GM19468 (cell line): Measurements from ENCODE around the gene DIAPH1.

ENCODE experiments used
- ATAC-seq: cut with Tn5 transposase; IDR thresholded peaks from one replicate; pipeline ENCODE4 v1.9.1; 2021; ENCODE audit warnings: mild to moderate bottlenecking, moderate library complexity, moderate number of reproducible peaks; ENCODE audit not compliant: unreplicated experiment; ENCODE audit errors: extremely low read depth

DIAPH1 gene

DNA sequence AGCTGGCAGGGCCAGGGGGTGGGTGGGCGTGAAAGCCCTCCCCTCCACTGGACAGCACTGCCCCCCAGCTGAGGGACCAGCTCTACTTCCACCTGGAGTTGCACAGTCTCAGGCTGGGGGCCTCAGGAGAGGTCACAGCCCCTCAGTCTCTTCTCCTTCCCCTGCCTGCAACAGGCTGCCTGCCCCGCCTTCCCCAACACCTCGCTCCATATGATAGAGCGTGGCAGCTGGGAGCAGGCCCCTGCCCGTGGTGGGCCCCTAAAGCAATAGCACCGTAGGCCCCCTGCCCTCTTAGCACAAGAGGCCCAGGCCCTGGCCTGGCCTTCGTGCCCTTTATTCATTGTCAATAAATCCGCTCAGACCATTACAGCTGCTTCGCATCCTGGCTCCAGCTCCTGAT lies 21.9 kb upstream of the DIAPH1 start:
- ATAC-seq = no peak

DNA sequence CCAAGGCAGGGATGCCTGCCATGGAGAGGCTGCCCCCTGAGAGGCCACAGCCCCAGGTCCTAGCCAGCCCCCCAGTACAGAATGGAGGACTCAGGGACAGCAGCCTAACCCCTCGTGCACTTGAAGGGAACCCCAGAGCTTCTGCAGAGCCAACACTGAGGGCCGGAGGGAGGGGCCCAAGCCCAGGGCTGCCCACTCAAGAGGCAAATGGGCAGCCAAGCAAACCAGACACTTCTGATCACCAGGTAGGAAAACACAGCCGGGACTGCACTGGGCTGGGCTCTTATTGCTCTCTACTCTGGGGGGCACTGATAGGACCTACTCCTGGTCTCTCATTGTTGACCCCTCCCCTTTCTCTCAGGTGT lies 21.2 kb upstream of the DIAPH1 start:
- ATAC-seq = no peak

DNA sequence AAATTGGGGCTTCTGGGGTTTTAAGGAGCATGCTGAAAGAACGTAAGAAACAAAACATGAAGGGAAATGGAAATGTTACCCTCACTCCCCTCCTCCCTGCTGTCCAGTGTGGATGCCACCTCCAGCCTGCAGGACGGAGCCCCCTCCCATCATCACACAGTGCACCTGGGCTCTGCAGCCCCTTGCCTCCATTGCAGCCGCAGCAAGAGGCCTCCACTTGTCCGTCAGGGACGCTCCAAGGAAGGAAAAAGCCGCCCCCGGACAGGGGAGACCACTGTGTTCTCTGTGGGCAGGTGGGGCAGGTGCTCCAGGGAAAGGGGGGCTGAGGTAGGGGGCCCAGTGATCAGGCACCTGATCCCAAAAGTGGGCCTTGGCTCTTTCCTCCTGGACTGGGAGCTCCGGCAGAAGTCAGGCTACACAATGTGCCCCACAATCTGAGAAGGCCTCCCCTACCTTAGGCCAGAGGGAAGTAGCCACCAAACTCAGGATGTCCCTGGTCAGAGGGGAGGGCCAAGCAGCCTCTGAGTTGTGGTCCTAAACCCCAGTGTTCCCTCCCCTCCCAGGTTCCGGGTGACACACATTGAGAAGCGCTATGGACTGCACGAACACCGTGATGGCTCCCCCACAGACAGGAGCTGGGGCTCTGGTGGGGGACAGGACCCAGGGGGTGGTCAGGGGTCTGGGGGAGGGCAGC lies 20.7 kb upstream of the DIAPH1 start:
- no peak for ATAC-seq

DNA sequence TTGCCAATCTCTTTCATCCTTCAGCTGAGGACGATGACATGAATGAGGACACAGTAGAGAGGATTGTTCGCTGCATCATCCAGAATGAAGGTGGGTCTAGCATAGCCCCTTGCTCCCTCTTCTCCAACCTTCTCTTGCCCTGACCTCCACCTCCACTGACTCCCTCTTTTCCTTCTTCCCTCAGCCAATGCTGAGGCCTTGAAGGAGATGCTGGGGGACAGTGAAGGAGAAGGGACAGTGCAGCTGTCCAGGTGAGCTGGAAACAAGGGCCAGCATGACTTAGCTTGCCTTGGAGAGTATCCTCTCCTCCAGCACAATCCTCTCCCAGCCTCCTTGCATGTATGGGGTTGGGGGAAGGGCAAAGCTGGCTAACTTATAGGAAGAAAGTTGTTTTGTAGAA lies 20.0 kb upstream of the DIAPH1 start:
- ATAC-seq = no peak

DNA sequence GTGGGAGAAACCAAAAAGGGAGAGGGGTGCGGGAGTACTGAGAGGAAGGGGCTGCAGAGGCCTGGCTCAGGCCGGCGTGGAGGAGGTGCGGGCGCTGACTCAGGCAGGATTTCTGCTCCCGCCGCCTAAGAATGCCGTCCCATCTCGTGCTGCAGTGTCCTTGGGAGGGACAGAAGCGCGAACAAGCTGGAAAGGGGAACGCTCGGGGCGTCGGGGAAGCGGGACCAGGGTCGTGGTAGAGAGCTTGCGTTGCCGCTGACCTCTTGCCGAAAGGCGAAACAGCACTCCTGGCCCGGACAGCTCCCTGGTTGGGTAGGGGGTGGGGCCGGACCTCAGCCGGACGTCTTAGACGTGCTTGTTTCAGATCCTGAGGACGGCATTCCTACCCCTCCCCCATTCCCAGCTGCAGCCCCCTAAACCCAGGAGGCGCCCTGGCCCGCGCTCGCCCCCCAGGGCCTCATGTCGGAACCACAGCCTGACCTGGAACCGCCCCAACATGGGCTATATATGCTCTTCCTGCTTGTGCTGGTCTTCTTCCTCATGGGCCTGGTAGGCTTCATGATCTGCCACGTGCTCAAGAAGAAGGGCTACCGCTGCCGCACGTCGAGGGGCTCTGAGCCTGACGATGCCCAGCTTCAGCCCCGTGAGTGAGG lies 19.1 kb upstream of the DIAPH1 start:
- no peak for ATAC-seq

DNA sequence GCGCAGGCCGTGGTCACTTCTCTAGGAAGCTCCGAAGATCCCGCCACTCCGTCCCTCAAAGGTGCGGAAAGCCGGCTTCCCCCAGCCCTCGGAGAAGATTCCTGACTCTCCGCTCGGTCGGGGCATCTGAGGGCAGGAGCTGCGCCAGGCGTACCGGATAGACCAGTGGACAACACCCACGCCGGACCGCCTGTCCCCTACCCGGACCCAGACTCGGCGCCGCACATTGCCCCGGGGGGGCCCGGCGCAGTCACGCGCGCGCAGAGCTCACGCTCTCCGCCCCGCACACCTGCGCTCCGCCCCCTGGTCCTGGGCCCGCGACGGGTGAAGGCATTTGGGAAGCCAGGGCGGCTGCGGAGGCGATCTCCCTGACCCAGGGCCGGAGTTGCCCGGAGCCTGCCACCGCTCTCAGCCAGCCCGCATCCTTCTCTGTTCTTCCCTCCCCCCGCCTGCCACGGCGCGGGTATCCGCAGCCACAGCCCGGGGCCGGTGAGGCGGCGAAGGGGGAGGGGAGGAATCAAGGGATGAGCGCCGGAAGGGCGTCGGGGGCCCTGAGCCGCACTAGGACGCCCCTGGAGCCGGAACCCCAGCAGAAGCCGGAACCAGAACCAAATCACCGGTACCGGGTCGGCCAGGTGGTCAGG lies 18.4 kb upstream of the DIAPH1 start:
- no peak for ATAC-seq

DNA sequence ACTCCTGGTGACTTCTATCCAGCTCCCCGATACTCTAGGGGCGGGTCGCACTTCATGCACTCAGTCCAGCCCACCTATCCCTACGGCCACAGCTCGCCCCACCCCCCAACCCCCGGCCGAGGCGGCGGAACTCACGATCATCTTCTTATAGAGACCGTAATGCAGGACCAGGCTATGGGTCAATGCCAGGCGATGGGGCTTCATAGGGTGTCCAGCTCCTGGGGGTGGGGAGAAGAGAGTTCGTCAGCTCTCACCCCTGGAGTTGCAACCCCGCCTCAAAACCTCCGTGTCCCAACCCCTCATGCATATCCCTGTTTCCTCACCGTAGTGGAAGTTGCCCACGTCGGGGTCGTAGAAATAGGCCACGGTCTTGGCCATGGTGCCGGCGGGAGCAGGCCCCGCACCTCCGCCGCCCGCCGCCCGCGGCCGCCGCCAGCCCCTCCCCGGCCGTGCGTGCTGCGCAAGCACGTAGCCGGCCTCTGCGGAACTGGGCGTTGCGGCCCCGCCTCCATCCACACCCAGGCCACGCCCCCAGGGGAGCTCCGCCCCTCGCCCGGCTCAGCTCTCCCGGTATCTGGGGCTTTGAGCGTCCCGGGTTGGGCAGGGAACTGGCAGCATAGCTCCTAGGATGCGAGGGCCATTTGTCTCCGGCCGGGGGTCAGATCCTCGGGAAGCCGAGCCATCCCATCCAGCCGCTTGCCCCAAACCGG lies 17.8 kb upstream of the DIAPH1 start, which contains the start of the genes HDAC3 and RELL2:
Gene HDAC3 (minus strand): TSS at position 437 of the 710 bp plus-strand sequence. CDS start 59 bp downstream, at position 378.
Gene RELL2 (plus strand): TSS at position 585 of the 710 bp plus-strand sequence. CDS start 1,229 bp downstream, outside the sequence.
- ATAC-seq = peak; percentile 57

DNA sequence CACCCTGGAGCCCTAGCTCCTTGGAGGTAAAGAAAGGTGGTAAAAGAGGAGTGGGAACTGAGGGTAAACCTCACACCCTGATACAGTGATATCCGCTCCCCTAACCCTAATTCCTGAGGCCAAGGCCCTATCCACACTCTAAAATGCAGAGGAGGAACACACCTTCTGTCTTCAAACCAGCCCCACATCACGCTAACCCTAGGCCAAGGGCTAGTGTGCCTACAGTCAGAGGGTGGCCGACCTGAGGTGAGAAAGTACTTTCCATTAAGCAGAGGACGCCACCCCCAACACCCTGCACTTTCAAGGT lies 17.3 kb upstream of the DIAPH1 start:
- ATAC-seq = no peak

DNA sequence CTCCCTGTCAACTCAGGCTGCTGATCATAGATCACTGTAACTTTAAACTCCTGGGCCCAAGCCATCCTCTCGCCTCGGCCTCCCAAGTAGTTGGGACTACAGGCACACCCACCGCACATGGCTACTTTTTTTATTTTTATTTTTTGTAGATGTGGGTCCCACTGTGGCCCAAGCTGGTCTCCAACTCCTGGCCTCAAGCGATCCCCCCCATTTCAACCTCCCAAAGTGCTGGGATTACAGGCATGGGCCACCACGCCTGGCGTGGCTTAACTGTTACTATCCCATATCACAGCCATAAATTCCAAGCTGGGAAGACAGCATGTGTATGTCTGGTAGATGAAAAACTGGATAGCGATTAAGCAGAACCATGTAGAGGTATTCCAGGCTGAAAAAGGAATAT lies 16.8 kb upstream of the DIAPH1 start:
- ATAC-seq = no peak

DNA sequence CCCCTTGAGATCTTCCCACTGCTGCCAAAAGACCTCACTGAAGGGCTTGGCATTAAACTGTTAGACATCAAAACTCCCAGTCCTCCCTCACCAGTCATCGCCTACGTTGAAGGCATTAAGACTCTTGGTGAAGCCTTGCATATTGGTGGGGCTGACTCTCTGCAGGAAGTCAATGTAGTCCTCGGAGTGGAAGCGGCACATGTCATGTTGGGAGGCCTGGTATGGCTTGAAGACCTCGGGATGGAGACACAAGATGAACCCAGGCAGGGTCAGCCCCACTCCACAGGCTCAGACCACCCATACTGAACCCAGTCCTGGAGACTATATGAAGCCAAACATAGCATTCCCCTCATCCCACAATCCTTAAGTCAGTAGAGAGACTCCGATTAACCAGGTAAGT lies 15.9 kb upstream of the DIAPH1 start:
- no peak for ATAC-seq

DNA sequence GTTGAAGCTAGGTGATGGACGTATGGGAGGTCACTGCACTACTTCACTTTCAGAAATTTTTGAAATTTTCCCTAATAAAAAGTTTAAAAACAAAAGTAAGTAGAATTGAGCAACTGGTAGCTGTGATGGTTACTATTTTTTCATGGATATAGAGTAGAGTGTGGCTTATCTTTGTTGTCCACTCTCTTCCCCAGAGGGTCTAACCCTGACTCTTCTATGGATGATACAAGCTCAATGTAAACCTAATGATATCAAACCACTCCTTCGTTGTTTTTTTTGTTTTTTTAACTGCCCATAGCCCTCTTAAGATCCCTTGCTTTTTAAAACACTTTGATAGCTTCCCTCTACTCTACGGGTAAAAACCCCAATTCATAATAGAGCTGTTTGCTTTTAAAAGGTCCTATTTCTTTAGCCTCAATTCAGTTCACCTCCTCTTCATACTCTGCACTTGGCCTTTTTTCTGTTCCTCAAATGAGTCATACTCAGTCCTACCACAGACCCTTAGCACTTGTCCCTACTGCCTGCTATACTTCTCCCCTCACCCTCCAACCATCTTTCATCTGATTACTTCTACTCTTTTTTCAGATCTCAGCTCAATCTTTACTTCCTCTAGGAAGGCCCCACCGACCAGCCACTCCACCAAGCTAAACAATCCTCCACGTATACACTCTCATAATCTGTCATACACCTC lies 15.2 kb upstream of the DIAPH1 start:
- ATAC-seq = peak; percentile 66

DNA sequence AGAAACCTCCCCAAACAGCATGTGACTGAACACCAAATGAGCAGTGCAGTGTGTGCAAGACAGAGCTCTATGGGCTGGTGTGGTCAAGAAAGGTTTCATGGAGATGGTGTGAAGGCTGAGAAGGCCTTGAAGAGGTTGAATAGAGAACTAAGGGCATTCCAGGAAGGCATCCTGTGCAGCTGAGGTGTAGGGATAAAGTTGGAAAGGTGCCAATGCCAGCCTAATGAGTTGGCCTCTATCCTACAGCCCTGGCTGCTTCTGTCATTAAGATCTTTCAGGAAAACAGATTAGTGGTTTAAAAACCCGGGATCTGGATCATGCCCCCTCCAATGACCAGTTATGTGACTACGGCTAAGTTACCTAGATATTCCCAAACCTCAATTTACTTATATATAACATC lies 13.8 kb upstream of the DIAPH1 start:
- ATAC-seq = no peak

DNA sequence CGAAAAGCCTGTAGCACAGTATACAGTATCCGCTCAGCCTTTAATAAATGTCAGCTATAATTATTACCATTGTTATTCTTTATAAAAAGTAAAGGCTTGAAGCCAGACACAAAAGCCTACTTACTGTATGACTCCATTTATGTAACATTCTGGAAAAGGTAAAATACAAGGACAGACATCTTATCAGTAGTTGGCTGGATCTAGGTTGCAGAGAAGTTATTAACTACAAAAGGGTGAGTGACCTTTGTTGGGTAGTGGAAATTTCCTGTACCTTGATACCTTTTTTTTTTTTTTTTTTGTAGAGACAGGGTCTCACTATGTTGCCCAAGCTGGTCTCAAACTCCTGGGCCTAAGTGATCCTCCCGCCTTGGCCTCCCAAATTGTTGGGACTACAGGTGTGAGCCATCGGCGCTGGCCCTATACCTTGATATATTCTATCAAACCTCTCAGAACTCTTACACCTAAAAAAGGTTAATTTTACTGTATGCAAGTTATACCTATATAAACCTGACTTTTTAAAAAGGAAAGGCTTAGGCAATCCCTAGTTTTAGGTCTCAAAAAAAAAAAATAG lies 11.9 kb upstream of the DIAPH1 start:
- ATAC-seq = no peak

DNA sequence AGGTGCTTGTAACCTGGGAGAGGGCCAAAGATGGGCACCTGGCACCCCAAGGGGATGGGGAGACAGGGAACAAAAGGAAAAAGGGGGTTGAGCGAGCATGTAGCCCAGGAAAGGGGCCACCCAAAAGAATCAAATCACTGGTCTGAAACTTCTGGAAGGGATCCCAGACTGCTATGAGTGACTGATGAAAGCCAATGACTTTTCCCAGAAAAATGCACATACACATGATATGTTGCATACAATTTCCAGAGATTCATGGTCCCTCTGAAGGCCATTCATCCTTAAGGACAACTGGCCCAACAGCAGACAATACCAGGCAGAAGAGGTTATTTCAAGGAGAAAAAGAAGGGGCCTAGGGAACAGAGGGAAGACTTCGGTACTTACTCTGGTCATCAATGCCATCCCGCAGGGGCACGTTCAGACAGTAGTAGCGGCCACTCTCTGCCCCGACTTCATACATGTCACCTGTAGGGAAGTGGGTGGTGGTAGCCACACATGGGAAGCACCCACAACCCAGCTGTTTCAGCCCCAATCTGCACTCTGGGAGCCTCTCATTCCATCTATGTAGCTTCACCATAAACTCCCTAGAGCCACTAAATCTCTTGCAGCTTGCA lies 9.5 kb upstream of the DIAPH1 start:
- no peak for ATAC-seq

DNA sequence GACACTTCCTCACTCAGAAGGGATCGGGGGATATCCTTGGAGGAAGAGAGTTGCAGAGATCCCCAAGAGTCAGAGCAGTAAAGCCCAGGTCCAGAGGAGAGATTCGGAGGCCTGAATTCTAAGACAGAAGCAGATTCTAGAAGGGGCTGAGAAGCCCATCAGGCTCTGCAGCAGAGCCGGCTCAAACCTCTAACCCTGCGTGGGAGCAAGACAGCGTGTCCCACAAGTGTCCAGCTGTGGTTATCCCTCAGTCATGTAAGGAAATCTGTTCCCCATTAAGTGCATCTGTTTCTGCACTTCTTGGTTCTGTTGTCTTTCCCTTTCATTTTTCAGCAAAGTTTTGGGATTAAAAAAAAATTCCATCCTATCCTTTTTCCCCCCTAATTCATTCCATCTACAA lies 4.8 kb upstream of the DIAPH1 start:
- no peak for ATAC-seq

DNA sequence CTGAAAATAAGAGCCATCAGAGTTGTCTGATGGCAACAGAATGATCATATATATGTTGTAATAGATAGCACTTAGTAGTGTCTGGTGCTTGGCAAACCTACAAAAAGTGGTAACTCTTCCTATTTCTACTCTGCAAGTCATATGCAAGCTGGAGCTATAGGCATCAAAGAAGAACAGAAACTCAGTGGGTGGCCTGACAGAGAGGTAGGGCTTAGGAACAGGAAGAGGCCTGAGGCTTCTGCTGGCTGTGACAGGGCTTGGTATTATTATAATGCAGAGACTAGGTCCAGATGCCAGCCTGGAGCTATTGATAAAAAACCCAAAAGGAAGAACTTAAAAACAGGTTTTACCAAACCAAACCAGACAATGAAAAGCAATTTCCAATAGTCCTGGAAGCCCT lies 4.4 kb upstream of the DIAPH1 start:
- peak; percentile 12 for ATAC-seq

DNA sequence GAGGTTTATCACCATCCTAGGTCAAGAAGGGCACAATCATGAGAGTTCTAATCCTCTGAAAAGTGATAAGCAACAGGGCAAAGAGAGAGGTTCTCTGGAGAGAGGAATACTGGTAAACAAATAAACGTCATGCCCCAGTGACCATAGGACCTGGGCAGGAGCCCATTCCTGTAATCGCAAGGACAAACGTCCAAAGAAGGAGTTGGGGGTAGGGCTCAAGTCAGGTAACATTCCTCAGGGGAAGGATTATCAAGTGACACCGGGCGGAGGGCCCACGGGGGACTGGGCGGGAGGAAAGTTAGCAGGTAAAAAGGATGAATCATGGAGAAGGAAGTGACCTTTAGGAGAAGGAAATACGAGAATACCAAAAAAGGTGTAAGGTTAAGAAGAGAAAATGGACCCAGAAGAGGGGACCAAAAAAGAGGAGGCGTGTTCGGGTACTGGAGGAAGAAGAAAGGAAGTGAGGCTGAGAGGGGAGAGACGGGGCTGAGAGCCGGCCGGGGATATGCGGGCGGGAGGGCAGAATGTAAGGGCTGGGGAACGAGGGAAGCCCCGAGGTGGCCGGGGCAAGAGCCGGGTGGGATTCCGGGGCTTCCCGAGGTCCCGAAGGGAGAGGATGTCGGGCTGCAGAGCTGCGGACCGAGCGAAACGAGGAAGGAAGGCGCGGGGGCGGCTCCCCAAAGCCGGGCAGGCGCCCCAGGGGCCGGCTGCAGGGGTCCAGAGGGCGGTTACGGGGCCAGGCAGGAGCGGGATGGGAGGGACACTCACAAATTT lies 583 bp downstream of the DIAPH1 start:
- peak; percentile 8 for ATAC-seq

DNA sequence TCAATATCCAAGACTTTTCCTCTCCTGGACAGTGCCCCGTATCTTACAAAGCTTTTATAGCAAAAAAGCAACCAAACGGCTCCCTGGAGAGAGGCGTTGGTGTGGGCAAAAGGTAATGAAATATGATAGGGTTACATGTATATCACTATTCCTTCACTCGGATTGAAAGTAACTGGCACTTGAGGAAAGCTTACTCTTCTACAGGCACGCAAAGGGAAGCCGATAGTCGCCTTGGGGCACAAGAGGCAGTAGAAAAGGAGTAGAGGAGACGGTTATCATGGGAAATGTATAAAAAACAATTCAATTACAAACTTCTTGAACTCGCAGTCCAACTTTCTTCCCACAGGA lies 1.1 kb downstream of the DIAPH1 start:
- ATAC-seq = no peak

DNA sequence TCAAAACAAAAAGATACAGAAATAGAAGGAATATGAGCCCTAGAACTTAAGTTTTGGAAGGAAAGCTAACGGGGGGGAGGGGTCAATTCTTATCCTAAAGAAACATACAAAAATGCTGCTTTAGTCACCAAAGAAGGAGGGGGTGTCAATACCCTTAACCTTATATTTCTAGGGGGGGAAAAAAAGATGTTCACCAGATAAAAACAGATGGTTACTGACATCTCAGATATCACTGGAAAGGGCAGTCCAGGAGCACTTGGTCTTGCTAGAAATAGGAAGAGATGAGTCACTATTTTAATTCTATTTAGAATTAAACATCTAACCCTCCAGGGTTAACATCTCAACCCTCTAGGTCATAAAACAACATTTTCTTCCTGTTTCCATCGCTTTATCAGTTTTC lies 1.7 kb downstream of the DIAPH1 start:
- no peak for ATAC-seq
